COLO668 (cell line): Measurements from ENCODE around the gene MICAL3.
A peak's percentile ranks its signal among the peaks of the same experiment; 100 is the strongest.
"Not testable (repeated sequence)": the region's sequence is repeated elsewhere in the genome, so short reads cannot be mapped to it uniquely, and the experiment has no call there.

ENCODE experiments used
- DNase-seq: peaks from one replicate; lab custom pipeline; 2025; ENCODE audit not compliant: unreplicated experiment; lab: John Stamatoyannopoulos, UW

MICAL3 gene

GRCh38 chr22:17939579-17939978 lies 84.8 kb downstream of the MICAL3 start:
- DNase-seq = no peak

- DNase-seq = no peak
Observed at GRCh38 chr22:17939011-17939410, 85.3 kb downstream of the MICAL3 start.

GRCh38 chr22:17938484-17938924 lies 85.9 kb downstream of the MICAL3 start:
- DNase-seq = no peak

GRCh38 chr22:17932457-17932856 lies 91.9 kb downstream of the MICAL3 start:
- not testable (repeated sequence) for DNase-seq

- DNase-seq = peak; percentile 21
Observed at GRCh38 chr22:17931400-17931825, 92.9 kb downstream of the MICAL3 start.

GRCh38 chr22:17930455-17931313 lies 93.7 kb downstream of the MICAL3 start:
- DNase-seq = no peak

GRCh38 chr22:17929909-17930308 lies 94.5 kb downstream of the MICAL3 start:
- no peak for DNase-seq

GRCh38 chr22:17928391-17928790 lies 96.0 kb downstream of the MICAL3 start:
- no peak for DNase-seq

GRCh38 chr22:17927062-17927461 lies 97.3 kb downstream of the MICAL3 start:
- DNase-seq = no peak

- DNase-seq = no peak
Observed at GRCh38 chr22:17926516-17926915, 97.8 kb downstream of the MICAL3 start.

- no peak for DNase-seq
Observed at GRCh38 chr22:17925431-17925841, 98.9 kb downstream of the MICAL3 start.

- DNase-seq = no peak
Observed at GRCh38 chr22:17924735-17925364, 99.5 kb downstream of the MICAL3 start.

GRCh38 chr22:17924076-17924475 lies 100.3 kb downstream of the MICAL3 start:
- no peak for DNase-seq

- DNase-seq = no peak
Observed at GRCh38 chr22:17922925-17923903, 101.1 kb downstream of the MICAL3 start.

- DNase-seq = no peak
Observed at GRCh38 chr22:17921871-17922821, 102.2 kb downstream of the MICAL3 start.

GRCh38 chr22:17920992-17921650 lies 103.2 kb downstream of the MICAL3 start:
- DNase-seq = no peak

- DNase-seq = peak; percentile 31
Observed at GRCh38 chr22:17920145-17920605, 104.2 kb downstream of the MICAL3 start.

GRCh38 chr22:17919276-17920144 lies 104.9 kb downstream of the MICAL3 start:
- DNase-seq = peak; percentile 11
